SW 1271 (cell line): ENCODE results near the gene SIT1.
A peak's percentile ranks its signal among the peaks of the same experiment; 100 is the strongest.
"Not testable (repeated sequence)": the region's sequence is repeated elsewhere in the genome, so short reads cannot be mapped to it uniquely, and the experiment has no call there.

ENCODE experiments used
- DNase-seq, 2 experiments: peaks; one replicate each; lab custom pipeline; 2025; lab: John Stamatoyannopoulos, UW

SIT1 gene

GRCh38 chr9:35637427-35637955 is 13.2 kb downstream of the SIT1 start:
- DNase-seq: not testable (repeated sequence)

- not testable (repeated sequence) for DNase-seq
Observed at GRCh38 chr9:35636877-35637246, 13.9 kb downstream of the SIT1 start.

GRCh38 chr9:35636135-35636876 is 14.4 kb downstream of the SIT1 start:
- no peak for DNase-seq

- DNase-seq: no peak
Observed at GRCh38 chr9:35635730-35636129, 15.0 kb downstream of the SIT1 start.

GRCh38 chr9:35629597-35629996 is 21.1 kb downstream of the SIT1 start:
- DNase-seq: no peak

GRCh38 chr9:35628389-35628991 is 22.2 kb downstream of the SIT1 start:
- DNase-seq: no peak

GRCh38 chr9:35627575-35627974 is 23.2 kb downstream of the SIT1 start:
- DNase-seq: no peak

- DNase-seq: no peak
Observed at GRCh38 chr9:35619800-35620158, 31.0 kb downstream of the SIT1 start.

GRCh38 chr9:35618854-35619799 is 31.6 kb downstream of the SIT1 start:
- no peak for DNase-seq

GRCh38 chr9:35618325-35618727 is 32.4 kb downstream of the SIT1 start, which contains the start of gene CD72:
CD72 (minus strand) TSS chr9:35618413; CDS start chr9:35618303, 110 bp downstream.
- no peak for DNase-seq

- DNase-seq: no peak
Observed at GRCh38 chr9:35617548-35617947, 33.2 kb downstream of the SIT1 start.

- peak in 1 of 2 experiments; percentile 19 for DNase-seq
Observed at GRCh38 chr9:35616681-35617459, 33.9 kb downstream of the SIT1 start.

GRCh38 chr9:35615981-35616680 is 34.6 kb downstream of the SIT1 start:
- no peak for DNase-seq

GRCh38 chr9:35612843-35613242 is 37.9 kb downstream of the SIT1 start:
- DNase-seq: no peak

- not testable (repeated sequence) for DNase-seq
Observed at GRCh38 chr9:35612066-35612465, 38.7 kb downstream of the SIT1 start.

GRCh38 chr9:35611230-35611797 is 39.4 kb downstream of the SIT1 start:
- DNase-seq: peak in 1 of 2 experiments; percentile 2

- no peak for DNase-seq
Observed at GRCh38 chr9:35609820-35610163, 40.9 kb downstream of the SIT1 start.

- DNase-seq: no peak
Observed at GRCh38 chr9:35609001-35609819, 41.5 kb downstream of the SIT1 start.

- DNase-seq: no peak
Observed at GRCh38 chr9:35608221-35608620, 42.5 kb downstream of the SIT1 start.

GRCh38 chr9:35606726-35607125 is 44.0 kb downstream of the SIT1 start:
- DNase-seq: no peak
